NB4 (cell line): ENCODE data around the gene MORN2.

Source experiments
- CTCF ChIP-seq: IDR thresholded peaks from one replicate; pipeline ENCODE4 v1.5.1; 2012; ENCODE audit warnings: low read depth, low read length
- POLR2A ChIP-seq: IDR thresholded peaks from 2 replicates; pipeline ENCODE4 v1.6.1; 2011; ENCODE audit warnings: mild to moderate bottlenecking; ENCODE audit not compliant: insufficient read length; ENCODE audit errors: extremely low read depth

- no peak for TF ChIP-seq CTCF
- TF ChIP-seq POLR2A: no peak
These were observed 35.4 kb downstream of the MORN2 start for GRCh38 chr2:38911191-38911590.
